ENCODE results near the gene PIGC.

Gene PIGC

DNA sequence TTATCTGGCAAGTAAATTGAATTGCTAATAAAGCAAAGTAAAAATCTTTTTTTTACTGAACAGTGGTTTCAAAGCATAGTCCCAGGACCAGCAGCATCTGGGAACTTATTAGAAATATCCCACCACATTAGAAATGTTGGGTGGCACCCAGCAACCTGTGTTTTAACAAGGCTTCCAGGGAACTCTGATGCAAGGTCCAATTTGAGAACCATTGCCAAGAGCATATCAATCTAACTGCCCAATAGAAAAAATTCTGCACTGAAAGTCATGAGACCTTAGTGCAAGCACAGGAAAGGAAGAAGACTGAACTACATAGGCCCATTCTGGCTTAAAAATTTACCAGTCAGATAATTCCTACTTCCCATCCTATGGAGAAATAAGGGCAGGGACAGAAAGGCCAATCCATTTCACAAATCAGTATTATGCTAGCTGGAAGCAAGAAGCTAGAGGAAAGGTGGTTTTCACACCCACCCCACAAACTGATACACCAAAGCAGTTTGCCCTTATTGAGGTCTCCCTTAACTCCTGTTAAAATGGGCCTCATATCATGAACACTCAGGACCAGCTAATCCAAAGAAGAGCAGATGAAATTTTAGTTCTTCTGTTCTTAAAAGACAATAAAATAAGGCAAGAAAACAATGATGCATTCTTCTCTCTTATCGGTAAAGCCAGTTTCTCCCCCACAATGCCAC is 40.8 kb downstream of the PIGC start:
- no peaks in the 10 kb centered on the region for H3K36me3 ChIP-seq (ENCODE audit: control insufficient read depth in 2 of 2, insufficient read depth in 1 of 2, low read length in 2 of 2)
- no peak overlapping the region for H3K4me3 ChIP-seq (ENCODE audit: low read depth, low read length)
- TF ChIP-seq ZNF544 (tag by site-specific recombination; IDR thresholded peaks at IDR 0.05): no peak
- no peak for TF ChIP-seq ZNF133 (tag by site-specific recombination; IDR thresholded peaks at IDR 0.05)
- TF ChIP-seq ZNF121 (tag by site-specific recombination; IDR thresholded peaks at IDR 0.05): no peak
- no peak for TF ChIP-seq ZNF274 (IDR thresholded peaks at IDR 0.05; ENCODE audit: low read length)
- TF ChIP-seq ZNF274 (tag by site-specific recombination; IDR thresholded peaks at IDR 0.05; ENCODE audit: borderline replicate concordance): no peak
- no peak for TF ChIP-seq ZBTB20 (tag by site-specific recombination; IDR thresholded peaks at IDR 0.05)
- no peak for TF ChIP-seq ZNF157 (tag by site-specific recombination; IDR thresholded peaks at IDR 0.05)
- no peak for TF ChIP-seq ZNF843 (tag by site-specific recombination; IDR thresholded peaks at IDR 0.05)
- no peak for TF ChIP-seq ZNF530 (tag by site-specific recombination; IDR thresholded peaks at IDR 0.05; ENCODE audit: low read depth)
- TF ChIP-seq ZBTB17 (tag by site-specific recombination; IDR thresholded peaks at IDR 0.05): no peak
- no peak for TF ChIP-seq REST (tag by site-specific recombination; IDR thresholded peaks at IDR 0.05)
- TF ChIP-seq, protein P1, sequence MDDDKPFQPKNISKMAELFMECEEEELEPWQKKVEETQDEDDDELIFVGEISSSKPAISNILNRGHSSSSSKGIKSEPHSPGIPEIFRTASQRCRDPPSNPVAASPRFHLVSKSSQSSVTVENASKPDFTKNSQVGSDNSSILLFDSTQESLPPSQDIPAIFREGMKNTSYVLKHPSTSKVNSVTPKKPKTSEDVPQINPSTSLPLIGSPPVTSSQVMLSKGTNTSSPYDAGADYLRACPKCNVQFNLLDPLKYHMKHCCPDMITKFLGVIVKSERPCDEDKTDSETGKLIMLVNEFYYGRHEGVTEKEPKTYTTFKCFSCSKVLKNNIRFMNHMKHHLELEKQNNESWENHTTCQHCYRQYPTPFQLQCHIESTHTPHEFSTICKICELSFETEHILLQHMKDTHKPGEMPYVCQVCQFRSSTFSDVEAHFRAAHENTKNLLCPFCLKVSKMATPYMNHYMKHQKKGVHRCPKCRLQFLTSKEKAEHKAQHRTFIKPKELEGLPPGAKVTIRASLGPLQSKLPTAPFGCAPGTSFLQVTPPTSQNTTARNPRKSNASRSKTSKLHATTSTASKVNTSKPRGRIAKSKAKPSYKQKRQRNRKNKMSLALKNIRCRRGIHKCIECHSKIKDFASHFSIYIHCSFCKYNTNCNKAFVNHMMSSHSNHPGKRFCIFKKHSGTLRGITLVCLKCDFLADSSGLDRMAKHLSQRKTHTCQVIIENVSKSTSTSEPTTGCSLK (tag by site-specific recombination; IDR thresholded peaks at IDR 0.05): no peak
- TF ChIP-seq ZBTB48 (tag by site-specific recombination; IDR thresholded peaks at IDR 0.05): no peak
- no peak for TF ChIP-seq PRDM10 (tag by site-specific recombination; IDR thresholded peaks at IDR 0.05)
- no peak for TF ChIP-seq EGR2 (tag by site-specific recombination; IDR thresholded peaks at IDR 0.05; ENCODE audit: low read depth)
- no peak for TF ChIP-seq ZNF473 (tag by site-specific recombination; IDR thresholded peaks at IDR 0.05)
- TF ChIP-seq ZNF2 (tag by site-specific recombination; IDR thresholded peaks at IDR 0.05): no peak
- no peak for TF ChIP-seq ZNF239 (tag by site-specific recombination; IDR thresholded peaks at IDR 0.05)
- TF ChIP-seq ZNF621 (tag by site-specific recombination; IDR thresholded peaks at IDR 0.05): no peak
- no peaks in the 10 kb centered on the region for H3K4me1 ChIP-seq (ENCODE audit: control insufficient read depth, insufficient read depth, low read length)
- ChIA-PET CTCF (interaction anchor here (0.6 to 2.7 kb wide), 5 partner anchors 8 to 400 kb away, joined by 3 to 13 read pairs (median 4); no protein-coding TSS in a partner anchor), POLR2A (no interaction called here)
- H3K9me3 ChIP-seq (ENCODE audit: control insufficient read depth, insufficient read depth, low read depth, low read length): no peaks in the 10 kb centered on the region
- H3K27ac ChIP-seq (ENCODE audit: extremely low read depth, low read depth, low read length): no peak overlapping the region
